ENCODE results near the gene B3GALT5.

DNA sequence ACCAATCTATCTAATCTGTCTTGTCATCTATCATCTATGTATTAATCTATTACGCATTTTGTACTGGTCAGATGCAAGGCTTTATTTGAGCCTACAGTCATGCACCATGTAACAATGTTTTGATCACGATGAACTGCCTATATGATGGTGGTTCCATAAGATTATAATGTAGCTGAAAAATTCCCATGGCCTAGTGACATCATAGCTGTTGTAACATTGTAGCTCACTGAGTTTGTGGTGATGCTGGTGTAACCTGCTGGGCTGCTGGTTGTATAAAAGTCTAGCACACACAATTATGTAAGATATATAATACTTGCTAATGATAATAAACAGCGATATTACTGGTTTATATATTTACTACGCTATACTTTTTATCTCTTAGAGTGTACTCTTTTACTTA, 67.5 kb downstream of the B3GALT5 start:
- TF ChIP-seq, protein P1, sequence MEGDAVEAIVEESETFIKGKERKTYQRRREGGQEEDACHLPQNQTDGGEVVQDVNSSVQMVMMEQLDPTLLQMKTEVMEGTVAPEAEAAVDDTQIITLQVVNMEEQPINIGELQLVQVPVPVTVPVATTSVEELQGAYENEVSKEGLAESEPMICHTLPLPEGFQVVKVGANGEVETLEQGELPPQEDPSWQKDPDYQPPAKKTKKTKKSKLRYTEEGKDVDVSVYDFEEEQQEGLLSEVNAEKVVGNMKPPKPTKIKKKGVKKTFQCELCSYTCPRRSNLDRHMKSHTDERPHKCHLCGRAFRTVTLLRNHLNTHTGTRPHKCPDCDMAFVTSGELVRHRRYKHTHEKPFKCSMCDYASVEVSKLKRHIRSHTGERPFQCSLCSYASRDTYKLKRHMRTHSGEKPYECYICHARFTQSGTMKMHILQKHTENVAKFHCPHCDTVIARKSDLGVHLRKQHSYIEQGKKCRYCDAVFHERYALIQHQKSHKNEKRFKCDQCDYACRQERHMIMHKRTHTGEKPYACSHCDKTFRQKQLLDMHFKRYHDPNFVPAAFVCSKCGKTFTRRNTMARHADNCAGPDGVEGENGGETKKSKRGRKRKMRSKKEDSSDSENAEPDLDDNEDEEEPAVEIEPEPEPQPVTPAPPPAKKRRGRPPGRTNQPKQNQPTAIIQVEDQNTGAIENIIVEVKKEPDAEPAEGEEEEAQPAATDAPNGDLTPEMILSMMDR (IDR thresholded peaks at IDR 0.05), result no peak
- no peak for TF ChIP-seq EZH2 (IDR thresholded peaks at IDR 0.05; ENCODE audit: borderline replicate concordance, insufficient read depth, low read depth, low read length, poor library complexity, severe bottlenecking)

All from B cell (primary cell).